Activated naive CD4-positive, alpha-beta T cell treated with anti-CD3 and anti-CD28 coated beads, Interleukin-2, amount 50 U/mL, for 72 hours (primary cell): ENCODE measurements around the gene FRMD4A. TPM values are rescaled to one million over a fixed set of nuclear protein-coding genes. Genes with fewer than 3 reads are reported as not detected.
A peak's percentile ranks its signal among the peaks of the same experiment; 100 is the strongest.
"Not testable (repeated sequence)": the region's sequence is repeated elsewhere in the genome, so short reads cannot be mapped to it uniquely, and the experiment has no call there.

Source experiments
- ATAC-seq, 2 donors: fragments of 150-1000 bp; cut with Tn5 transposase; 2 replicates each; pipeline ENCODE4 v1.10.0; 2021; ENCODE audit warnings: mild to moderate bottlenecking in 2 of 2, moderate library complexity in 2 of 2
- DNase-seq, 2 donors: peaks; one replicate each; pipeline ENCODE4 v3.0.0; 2021 to 2022; ENCODE audit warnings: low spot score in 2 of 2
- H3K27ac Mint-ChIP-seq, 2 donors: one replicate each; pipeline ENCODE4 v1.8.0; 2022; ENCODE audit warnings: mild to moderate bottlenecking in 2 of 2, mixed read lengths in 2 of 2
- H3K36me3 Mint-ChIP-seq, 2 donors: one replicate each; pipeline ENCODE4 v1.8.0; 2022; ENCODE audit warnings: mixed read lengths in 2 of 2
- H3K9me3 Mint-ChIP-seq, 2 donors: one replicate each; pipeline ENCODE4 v1.8.0; 2022; ENCODE audit warnings: mixed read lengths in 2 of 2
- total RNA-seq, 2 donors: library from RNA; stranded (reverse); gene quantifications; one replicate each; pipeline ENCODE4 v1.2.3, GENCODE V29; 2022

The FRMD4A gene
- total RNA-seq, 2 donors from 2014 or later = 0.41 to 0.49 TPM

GRCh38 chr10:13920465-13920864, 410.3 kb downstream of the FRMD4A start:
- no peaks in the 10 kb centered on the region for H3K9me3 Mint-ChIP-seq
- H3K27ac Mint-ChIP-seq = no peak overlapping the region
- no peaks in the 10 kb centered on the region for H3K36me3 Mint-ChIP-seq
- ATAC-seq (no peak), DNase-seq (no peak)

- ATAC-seq (no peak), DNase-seq (no peak)
- Mint-ChIP-seq H3K36me3 (no peaks in the 10 kb centered on the region), H3K27ac (no peak overlapping the region), H3K9me3 (no peaks in the 10 kb centered on the region)
Observed at GRCh38 chr10:13920031-13920430, 410.7 kb downstream of the FRMD4A start.

GRCh38 chr10:13917791-13918190, 412.9 kb downstream of the FRMD4A start:
- ATAC-seq (no peak), DNase-seq (no peak)
- H3K27ac Mint-ChIP-seq = no peak overlapping the region
- no peaks in the 10 kb centered on the region for H3K9me3 Mint-ChIP-seq
- H3K36me3 Mint-ChIP-seq = no peaks in the 10 kb centered on the region

- H3K36me3 Mint-ChIP-seq = no peaks in the 10 kb centered on the region
- no peak overlapping the region for H3K27ac Mint-ChIP-seq
- ATAC-seq = no peak
- no peak for DNase-seq
- H3K9me3 Mint-ChIP-seq = no peaks in the 10 kb centered on the region
Observed at GRCh38 chr10:13916384-13916947, 414.3 kb downstream of the FRMD4A start.

GRCh38 chr10:13915710-13916109, 415.0 kb downstream of the FRMD4A start:
- ATAC-seq (no peak), DNase-seq (no peak)
- Mint-ChIP-seq H3K27ac (no peak overlapping the region), H3K36me3 (no peaks in the 10 kb centered on the region), H3K9me3 (no peaks in the 10 kb centered on the region)

GRCh38 chr10:13913897-13914296, 416.8 kb downstream of the FRMD4A start:
- DNase-seq (no peak), ATAC-seq (no peak)
- H3K9me3 Mint-ChIP-seq = peaks cover 0 to 2% of the 10 kb centered on the region in 2 donors
- H3K36me3 Mint-ChIP-seq = no peaks in the 10 kb centered on the region
- no peak overlapping the region for H3K27ac Mint-ChIP-seq

GRCh38 chr10:13911821-13912520, 418.8 kb downstream of the FRMD4A start:
- no peak for DNase-seq
- Mint-ChIP-seq H3K36me3 (no peaks in the 10 kb centered on the region), H3K27ac (no peak overlapping the region), H3K9me3 (peaks cover 0 to 4% of the 10 kb centered on the region in 2 donors)
- no peak for ATAC-seq

GRCh38 chr10:13909516-13910258, 421.0 kb downstream of the FRMD4A start:
- no peaks in the 10 kb centered on the region for H3K36me3 Mint-ChIP-seq
- H3K27ac Mint-ChIP-seq = no peak overlapping the region
- H3K9me3 Mint-ChIP-seq = peaks cover 0 to 4% of the 10 kb centered on the region in 2 donors
- ATAC-seq (no peak), DNase-seq (no peak)

GRCh38 chr10:13908475-13908874, 422.2 kb downstream of the FRMD4A start:
- Mint-ChIP-seq H3K9me3 (peaks cover 0 to 4% of the 10 kb centered on the region in 2 donors), H3K36me3 (no peaks in the 10 kb centered on the region), H3K27ac (no peak overlapping the region)
- ATAC-seq = no peak
- no peak for DNase-seq

- Mint-ChIP-seq H3K36me3 (no peaks in the 10 kb centered on the region), H3K27ac (no peak overlapping the region), H3K9me3 (peaks cover 0 to 4% of the 10 kb centered on the region in 2 donors)
- no peak for ATAC-seq
- DNase-seq = no peak
Observed at GRCh38 chr10:13907570-13907969, 423.2 kb downstream of the FRMD4A start.

GRCh38 chr10:13905281-13905680, 425.4 kb downstream of the FRMD4A start:
- no peak for DNase-seq
- Mint-ChIP-seq H3K9me3 (peaks cover 3 to 4% of the 10 kb centered on the region in 2 donors), H3K27ac (no peak overlapping the region), H3K36me3 (no peaks in the 10 kb centered on the region)
- ATAC-seq = no peak

GRCh38 chr10:13904064-13904463, 426.7 kb downstream of the FRMD4A start:
- H3K9me3 Mint-ChIP-seq = peaks cover 3 to 4% of the 10 kb centered on the region in 2 donors
- DNase-seq (no peak), ATAC-seq (no peak)
- no peak overlapping the region for H3K27ac Mint-ChIP-seq
- no peaks in the 10 kb centered on the region for H3K36me3 Mint-ChIP-seq

GRCh38 chr10:13902868-13903587, 427.7 kb downstream of the FRMD4A start:
- no peak overlapping the region for H3K27ac Mint-ChIP-seq
- H3K9me3 Mint-ChIP-seq = peaks cover 0 to 3% of the 10 kb centered on the region in 2 donors
- DNase-seq (no peak), ATAC-seq (no peak)
- H3K36me3 Mint-ChIP-seq = no peaks in the 10 kb centered on the region

- ATAC-seq (no peak), DNase-seq (no peak)
- Mint-ChIP-seq H3K27ac (no peak overlapping the region), H3K36me3 (no peaks in the 10 kb centered on the region), H3K9me3 (peaks cover 3 to 6% of the 10 kb centered on the region in 2 donors)
Observed at GRCh38 chr10:13899941-13900340, 430.8 kb downstream of the FRMD4A start.

- not testable (repeated sequence) for H3K36me3 Mint-ChIP-seq, H3K27ac Mint-ChIP-seq, ATAC-seq, H3K9me3 Mint-ChIP-seq, DNase-seq
Observed at GRCh38 chr10:13896146-13896545, 434.6 kb downstream of the FRMD4A start.

- Mint-ChIP-seq H3K27ac (peak overlapping the region in 1 of 2 donors; percentile 45), H3K36me3 (no peaks in the 10 kb centered on the region), H3K9me3 (peaks cover 0 to 6% of the 10 kb centered on the region in 2 donors)
- DNase-seq (no peak), ATAC-seq (no peak)
Observed at GRCh38 chr10:13894412-13895093, 436.2 kb downstream of the FRMD4A start.
